GM12873 (cell line): ENCODE measurements around the gene LONP2.

Experiments used
- CTCF ChIP-seq: IDR thresholded peaks from 2 replicates; pipeline ENCODE4 v1.5.1; 2012; ENCODE audit warnings: low read depth, mild to moderate bottlenecking, moderate library complexity, low read length, control low read depth; ENCODE audit not compliant: insufficient read depth; ENCODE audit errors: missing control alignments

LONP2 gene

GRCh38 chr16:48244080-48244862 is at the start of gene LONP2:
LONP2 (plus strand) TSS chr16:48244300; CDS start chr16:48244389, 89 bp downstream.
- no peak for TF ChIP-seq CTCF

- no peak for TF ChIP-seq CTCF
These were observed 49.1 kb upstream of the LONP2 start for GRCh38 chr16:48194828-48195556.

DNA sequence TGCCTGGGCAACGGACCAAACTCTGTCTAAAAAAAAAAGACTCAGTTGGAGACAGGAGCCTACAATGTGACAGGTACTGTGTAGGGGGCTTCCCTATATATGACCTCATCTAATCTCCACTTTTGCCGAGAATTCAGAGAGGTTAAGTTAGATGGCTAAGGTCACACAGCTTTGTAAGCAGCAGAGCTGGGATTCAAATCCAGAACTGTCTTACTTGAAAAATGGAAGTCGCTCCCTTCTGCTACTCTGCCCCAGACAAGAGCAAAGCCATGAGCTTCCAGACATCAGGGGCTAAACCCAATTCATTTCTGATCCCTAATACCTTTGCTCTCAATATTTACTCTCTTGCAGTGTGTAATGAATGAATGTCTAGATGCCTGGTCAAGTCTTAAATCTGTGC is 46.8 kb upstream of the LONP2 start:
- TF ChIP-seq CTCF: no peak

DNA sequence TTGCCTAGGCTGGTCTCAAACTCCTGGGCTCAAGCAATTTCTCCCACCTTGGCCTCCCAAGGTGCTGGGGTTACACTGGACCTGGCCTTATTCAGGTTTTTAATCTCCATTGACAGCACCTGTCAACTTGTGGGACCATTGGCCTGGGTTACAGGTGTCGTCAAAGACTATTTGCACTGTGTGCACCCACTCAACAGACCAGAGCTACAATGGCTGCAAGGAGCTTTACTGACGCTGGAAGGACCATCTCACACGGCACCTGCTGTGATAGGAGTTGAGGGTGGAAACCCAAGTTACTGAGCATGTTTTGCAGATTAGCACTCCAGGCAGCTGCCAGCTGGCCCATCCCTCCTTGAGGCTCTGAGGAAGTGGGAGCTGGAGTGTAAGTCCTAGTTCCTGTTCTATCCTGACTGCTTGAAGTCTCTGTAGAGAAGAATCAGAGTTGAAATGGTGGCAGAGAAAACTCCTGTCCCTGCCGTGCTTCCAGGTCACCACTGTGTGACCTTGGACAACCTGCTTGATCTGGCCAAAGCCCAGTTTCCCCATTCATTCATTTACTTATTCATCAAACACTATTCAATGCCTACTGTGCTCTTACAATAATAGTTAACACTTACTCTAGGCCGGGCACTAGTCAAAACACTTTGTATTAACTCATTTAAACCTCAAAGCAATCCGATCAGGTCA is 42.4 kb upstream of the LONP2 start:
- no peak for TF ChIP-seq CTCF

DNA sequence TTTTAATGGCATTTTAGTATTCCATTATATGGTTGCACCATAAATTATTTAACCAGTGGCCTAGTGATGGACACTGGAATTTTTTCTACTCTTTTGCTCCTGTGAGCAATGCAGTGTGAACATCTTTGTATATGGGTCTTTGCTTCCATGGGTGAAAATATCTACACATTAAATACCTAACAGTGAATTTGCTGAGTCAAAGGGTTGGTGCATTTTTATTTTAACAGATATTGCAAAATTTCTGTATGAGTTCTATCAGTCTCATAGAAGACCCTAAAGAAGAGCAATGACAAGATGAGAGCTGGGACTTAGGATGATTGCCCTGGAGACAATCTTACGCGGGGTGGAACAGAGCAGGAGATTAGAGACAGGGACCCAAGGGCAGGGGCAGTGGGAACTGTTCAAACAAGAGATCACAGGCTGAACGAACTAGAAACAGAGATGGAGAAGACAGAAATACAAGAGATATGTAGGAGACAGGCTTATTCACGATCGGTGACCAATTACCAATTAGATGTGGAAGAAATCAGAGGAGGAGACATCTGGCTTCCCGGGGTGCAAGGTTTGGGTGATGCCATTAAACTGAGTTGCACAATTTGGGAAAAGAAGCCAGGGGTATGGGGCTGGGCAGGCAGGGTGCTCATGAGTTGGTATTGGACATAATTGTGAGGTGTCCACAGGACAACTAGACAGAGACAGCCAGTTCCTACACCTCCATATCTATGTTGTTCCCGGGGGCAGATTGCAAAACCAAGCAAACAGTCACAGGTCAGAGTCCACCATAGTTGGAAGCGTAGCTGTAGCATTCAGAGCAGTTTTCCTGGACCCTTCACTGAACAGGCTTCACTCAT is 39.9 kb upstream of the LONP2 start:
- TF ChIP-seq CTCF: no peak

DNA sequence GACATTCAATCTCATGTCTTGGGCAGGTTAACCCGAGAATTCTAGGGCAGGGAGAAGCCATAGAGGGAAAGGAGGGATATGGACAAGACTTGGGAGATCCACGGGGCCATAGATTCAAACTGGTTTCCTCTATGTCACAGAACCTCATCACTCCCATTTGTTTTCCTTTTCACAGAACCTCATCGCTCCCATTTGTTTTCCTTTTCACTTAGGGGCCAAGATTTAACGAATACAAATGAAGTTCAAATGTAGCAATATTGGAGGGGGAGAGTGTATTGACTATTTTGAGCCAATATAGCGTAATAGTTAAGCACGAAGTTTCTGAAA is 39.3 kb upstream of the LONP2 start:
- no peak for TF ChIP-seq CTCF
